VCaP (cell line): Measurements from ENCODE around the gene CLEC4M.

Experiments used
- H3K27ac ChIP-seq: fragments of 450-650 bp; 2 replicates; pipeline ENCODE4 v1.5.1; 2017
- CTCF ChIP-seq: fragments of 450-650 bp; conservative IDR thresholded peaks from 2 replicates; pipeline ENCODE4 v1.5.1; 2017; ENCODE audit warnings: mild to moderate bottlenecking, moderate library complexity

CLEC4M gene

DNA sequence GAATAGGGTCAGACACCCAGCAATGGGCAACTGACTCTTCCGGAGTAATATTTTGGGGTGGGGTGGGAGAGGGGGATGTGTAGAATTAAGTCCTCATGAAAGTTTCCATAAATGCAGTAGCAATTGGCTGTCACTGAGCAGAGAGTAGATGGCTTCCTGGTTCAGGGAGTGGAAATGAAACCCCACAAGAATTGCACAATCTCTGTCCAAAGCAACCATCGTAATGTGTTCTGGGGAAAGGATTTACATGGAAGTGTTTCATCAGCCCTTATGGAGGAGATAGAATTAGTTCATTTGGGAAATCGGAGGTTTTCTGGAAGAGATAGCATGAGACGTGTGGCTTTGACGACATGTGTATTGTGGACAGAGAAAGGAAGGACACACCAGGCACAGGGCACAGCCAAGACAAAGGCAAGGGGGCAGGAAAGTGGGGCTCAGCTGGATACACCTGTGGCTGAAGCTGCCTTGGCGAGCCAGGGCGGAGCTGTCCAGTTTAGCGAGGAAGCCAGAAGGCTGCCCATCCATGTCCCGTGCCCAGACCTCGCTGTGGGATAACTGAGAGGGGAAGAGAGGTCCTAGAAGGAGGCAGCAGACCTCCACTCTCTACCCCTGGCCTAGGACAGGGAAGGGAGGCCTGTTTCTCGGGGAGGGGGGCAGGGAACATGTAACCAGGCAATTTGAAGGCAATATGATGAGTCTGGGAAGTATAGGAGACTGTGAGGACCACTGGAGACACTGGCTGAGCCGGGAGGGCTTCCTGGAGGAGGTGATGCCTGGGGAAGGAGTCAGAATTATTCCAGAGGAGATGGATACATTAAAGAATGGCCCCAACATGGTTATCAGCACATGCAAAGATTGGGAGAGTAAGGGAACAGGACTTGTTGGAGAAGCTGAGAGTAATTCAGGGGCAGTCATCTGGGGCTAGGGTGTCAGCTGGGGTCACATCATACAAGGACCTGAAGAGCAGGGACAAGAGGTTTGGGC is 28.5 kb upstream of the CLEC4M start:
- H3K27ac ChIP-seq = no peak overlapping the region
- no peak for TF ChIP-seq CTCF

- no peak overlapping the region for H3K27ac ChIP-seq
- TF ChIP-seq CTCF = no peak
Observed at GRCh38 chr19:7736148-7736547, 26.9 kb upstream of the CLEC4M start.

- no peak overlapping the region for H3K27ac ChIP-seq
- TF ChIP-seq CTCF = no peak
Observed at GRCh38 chr19:7737215-7737614, 25.8 kb upstream of the CLEC4M start.

- no peak overlapping the region for H3K27ac ChIP-seq
- TF ChIP-seq CTCF = no peak
Observed at GRCh38 chr19:7738023-7738422, 25.0 kb upstream of the CLEC4M start.

DNA sequence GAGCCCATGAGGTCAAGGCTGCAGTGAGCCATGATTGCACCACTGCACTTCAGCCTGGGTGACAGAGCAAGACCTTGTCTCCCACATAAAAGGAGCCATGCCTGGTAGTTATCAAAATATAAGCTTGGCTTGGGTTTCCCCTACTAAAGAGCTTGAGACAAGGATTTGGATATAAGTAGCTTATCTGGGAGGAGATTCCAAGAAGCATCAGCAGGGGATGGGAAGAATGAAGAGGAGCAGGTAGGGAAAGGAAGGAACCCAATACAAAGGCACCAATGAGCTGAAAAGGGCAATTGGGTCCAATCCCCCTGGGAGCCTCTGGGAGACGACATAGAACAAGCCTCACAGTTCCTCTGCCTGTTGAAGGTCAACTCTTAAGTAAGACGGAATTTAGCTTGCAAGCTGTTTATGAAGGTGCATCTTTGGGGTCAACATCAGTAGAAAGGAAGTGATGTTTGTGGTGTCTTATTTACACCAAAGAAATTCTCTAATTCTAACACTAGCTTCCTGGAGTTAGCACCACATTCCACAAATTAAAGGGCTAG is 23.8 kb upstream of the CLEC4M start:
- H3K27ac ChIP-seq = no peak overlapping the region
- TF ChIP-seq CTCF = no peak

- no peak for TF ChIP-seq CTCF
- H3K27ac ChIP-seq = no peak overlapping the region
Observed at GRCh38 chr19:7739801-7740681, 23.0 kb upstream of the CLEC4M start.

DNA sequence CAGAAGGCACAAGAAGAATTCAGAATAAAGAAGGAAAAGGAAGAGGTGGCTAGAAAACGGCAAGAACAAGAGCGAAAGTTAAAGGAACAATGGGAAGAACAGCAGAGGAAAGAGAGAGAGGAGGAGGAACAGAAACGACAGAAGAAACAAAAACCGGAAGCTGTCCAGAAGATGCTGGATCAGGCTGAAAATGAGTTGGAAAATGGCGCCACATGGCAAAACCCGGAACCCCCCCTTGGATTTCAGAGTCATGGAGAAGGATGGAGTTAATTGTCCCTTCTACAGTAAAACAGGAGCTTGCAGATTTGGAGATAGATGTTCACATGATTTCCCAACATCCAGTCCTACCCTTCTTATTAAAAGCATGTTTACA is 22.4 kb upstream of the CLEC4M start:
- H3K27ac ChIP-seq = no peak overlapping the region
- TF ChIP-seq CTCF = no peak
